Glomerular visceral epithelial cell (primary cell): Measurements from ENCODE around the gene DISP1.
"Not testable (repeated sequence)": the region's sequence is repeated elsewhere in the genome, so short reads cannot be mapped to it uniquely, and the experiment has no call there.

Experiments
- DNase-seq: peaks from one replicate; pipeline ENCODE4 v3.0.0-alpha.2; 2016; ENCODE audit errors: extremely low spot score

Gene DISP1

DNA sequence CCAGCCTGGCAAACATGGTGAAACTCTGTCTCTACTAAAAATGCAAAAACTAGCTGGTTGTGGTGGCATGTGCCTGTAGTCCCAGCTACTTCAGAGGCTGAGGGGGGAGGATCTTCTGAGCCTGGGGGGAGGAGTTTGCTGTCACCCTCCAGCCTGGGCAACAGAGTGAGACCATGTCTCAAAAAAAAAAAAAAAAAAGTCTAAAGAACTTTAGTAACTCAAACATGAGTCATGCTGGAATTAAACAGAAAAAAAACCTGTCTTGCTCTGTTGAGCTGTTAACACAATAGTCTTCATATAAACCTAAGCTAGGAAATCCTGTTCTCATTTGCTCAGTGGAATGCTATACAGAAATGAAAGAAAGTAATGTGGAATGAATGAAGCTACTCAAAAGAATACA is 16.7 kb upstream of the DISP1 start:
- peak; percentile 84 for DNase-seq

DNA sequence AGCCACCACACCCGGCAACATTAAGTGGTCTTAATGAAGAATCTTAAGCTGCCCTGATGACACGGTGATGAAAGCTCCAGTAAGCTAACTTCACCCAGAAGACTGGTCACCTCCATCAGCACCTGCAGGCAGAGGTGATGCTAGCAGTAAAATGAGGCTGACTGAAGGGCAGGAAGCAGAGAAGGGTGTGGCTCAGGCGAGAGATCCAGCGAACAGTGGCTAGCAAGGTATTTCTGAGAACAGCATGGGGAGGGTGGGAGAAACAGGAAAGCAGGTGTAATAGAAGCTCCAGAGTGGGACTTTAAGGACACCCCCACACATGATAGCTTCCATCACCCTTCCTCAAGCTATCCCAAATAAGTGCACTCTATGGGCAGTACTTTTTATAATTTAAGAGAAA is 15.9 kb upstream of the DISP1 start:
- DNase-seq = no peak

GRCh38 chr1:222801067-222801466 is 13.8 kb upstream of the DISP1 start:
- no peak for DNase-seq

DNA sequence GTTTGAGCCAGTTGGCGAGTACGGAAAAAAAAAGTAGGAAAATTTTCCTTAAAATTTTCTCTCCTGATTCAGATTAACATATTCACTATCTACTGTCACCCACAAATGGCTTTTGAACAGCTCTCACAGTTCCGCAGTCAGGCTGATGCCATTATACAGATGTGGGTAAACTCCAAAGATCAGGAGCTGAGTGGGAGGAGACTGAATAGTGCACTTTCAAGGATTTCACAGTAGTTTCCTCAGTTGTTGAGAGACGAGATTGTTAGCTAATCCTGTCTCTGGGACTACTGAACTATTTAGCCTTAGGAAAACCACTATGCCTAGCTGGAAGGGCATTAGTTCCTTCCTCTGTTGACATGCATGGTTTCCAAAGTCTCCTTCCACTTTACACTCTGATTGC is 3.2 kb upstream of the DISP1 start:
- DNase-seq = no peak

DNA sequence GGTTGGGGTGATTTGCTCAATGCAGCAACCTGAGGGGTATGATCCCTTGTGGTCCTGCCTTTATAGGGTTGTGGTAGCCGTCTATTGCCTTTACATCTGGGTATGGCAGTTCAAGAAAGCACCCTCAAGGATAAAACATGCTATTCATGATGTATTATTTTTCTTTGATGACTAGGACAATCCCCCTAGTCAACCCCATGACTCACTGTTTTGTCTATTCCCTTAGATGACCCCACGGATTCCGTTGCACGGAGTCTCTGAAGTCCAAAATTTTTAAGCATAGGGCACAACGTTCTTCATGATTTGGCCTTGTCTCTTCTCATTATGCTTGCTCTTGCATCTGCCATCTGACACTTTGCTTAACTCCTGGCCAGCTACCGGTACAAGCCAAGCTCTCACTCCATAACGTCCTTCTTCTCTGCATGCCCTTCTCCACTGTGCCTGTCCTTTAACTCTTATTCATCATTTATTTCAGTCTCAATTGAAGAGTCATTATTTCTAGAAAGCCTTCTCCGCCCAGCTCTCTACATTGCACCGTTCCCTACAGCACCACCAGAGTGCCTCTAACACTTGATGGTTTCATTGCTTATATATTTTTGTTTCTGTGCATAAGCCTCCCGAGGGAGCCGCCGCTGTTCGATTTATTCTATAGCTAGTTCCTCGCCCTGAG is 838 bp upstream of the DISP1 start:
- DNase-seq = peak; percentile 20

- DNase-seq = no peak
Observed at GRCh38 chr1:222815440-222815765, 564 bp downstream of the DISP1 start.

DNA sequence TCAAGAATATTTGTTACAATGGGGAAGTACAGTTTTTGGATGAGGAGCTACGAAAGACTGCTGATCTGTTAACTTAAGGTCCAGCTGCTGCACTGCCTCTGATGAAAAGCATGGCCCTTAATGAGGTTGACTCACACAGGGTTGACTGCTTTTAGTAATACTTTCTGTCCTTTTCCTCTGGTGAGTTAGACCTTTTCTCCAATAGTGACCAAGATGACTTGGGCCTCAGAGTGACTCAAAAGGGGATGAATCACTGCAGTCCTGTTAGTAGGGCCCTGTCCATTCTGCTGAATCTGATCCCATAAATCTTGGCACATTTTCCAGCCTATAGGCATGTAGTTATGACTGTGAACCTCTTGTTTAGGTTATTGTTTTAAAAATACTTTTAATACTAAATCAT is 2.7 kb downstream of the DISP1 start:
- peak; percentile 82 for DNase-seq

DNA sequence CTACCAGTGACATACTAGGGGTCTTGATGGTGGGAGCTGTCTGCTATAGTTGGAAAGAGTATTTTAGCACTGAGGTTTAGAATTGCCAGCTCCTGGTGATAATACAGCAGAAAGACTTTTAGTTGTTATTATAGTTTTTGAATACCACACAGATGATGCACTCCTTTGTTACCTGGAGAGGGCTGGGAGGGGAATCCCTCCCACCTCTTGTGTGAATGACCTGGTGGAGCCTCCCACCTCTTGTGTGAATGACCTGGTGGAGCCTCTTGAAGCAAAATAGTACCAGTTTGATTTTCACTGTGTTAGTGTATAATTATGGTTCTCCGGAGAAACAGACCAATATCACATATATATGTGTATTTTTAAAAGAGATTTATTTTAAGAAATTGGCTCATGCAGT is 3.3 kb downstream of the DISP1 start:
- DNase-seq = no peak

GRCh38 chr1:222820171-222820712 is 5.4 kb downstream of the DISP1 start:
- no peak for DNase-seq

- DNase-seq = no peak
Observed at GRCh38 chr1:222821239-222821638, 6.4 kb downstream of the DISP1 start.

DNA sequence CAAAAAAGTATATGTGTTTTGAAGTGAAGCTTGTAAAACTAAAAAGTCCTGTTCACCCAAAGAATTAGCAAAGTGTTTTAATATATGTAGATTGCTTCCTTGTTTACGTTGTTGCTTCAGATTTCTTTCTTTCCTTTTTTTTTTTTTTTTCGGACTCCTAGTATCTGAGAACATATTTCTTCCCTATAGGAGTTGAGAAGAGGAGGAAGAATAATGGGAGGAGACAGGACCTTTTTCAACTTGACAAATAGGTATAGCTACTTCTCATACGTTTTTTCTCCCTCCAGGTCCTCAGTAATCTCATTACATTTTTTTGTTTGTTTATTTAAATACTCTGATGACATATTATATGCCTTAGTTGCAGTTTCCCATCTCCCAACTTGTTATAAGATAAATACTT is 8.9 kb downstream of the DISP1 start:
- no peak for DNase-seq

GRCh38 chr1:222824641-222825040 is 9.8 kb downstream of the DISP1 start:
- no peak for DNase-seq

DNA sequence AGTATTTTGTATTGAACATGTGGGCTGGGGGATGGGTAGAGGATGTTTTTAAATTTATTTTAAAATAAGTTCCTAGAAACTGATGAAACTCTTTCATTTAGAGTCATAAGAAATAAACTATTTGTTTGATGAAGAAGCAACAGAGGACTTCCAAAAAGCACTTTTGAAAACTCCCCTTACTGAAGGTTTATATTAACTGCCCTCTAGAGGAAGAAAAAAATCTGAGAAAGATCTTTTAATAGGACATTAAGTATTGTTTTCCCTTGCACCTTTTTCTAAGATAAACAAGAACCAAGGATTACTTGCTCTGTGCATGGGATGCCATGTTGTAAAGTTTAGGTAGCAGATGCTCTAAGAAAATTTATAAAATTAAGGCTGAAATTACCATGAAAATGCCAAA is 14.1 kb downstream of the DISP1 start:
- DNase-seq = no peak

DNA sequence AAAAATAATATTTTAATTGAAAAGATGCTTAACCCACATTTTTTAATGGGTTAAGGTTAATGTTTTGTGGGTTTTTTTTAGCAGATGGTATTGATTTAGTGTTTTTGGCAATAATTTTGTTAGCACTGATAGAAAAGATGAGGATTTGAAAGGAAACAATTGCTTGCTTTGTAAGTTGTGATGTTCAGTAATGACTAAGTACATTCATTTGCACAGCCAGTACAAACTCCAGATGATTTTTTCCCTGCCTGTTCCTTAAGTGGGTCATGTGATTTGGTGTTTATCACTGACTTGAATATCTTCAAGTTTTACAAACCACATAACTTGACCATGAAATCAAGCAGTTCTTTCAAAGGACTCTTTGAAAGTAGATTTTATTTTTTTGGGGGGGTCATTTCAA is 15.0 kb downstream of the DISP1 start:
- DNase-seq = no peak

- no peak for DNase-seq
Observed at GRCh38 chr1:222833356-222833876, 18.6 kb downstream of the DISP1 start.

GRCh38 chr1:222843469-222844410 is 28.9 kb downstream of the DISP1 start:
- peak; percentile 69 for DNase-seq

DNA sequence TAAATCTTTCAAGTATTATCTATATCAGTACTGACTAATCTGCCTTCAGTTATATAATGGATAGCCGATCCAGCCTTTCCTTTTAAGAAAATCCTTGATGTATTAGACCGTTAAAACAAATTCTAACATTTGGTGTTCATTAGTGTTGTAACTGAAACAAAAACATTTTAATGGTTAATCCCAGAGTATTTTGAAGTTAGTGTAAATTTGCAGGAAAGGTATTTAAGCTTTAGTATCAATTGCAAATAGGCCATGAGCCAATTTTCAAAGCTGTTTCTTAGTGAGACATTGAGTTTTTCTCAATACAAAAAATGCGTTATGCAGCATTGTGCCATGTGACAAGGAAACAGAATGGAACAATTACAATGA is 29.6 kb downstream of the DISP1 start:
- no peak for DNase-seq

DNA sequence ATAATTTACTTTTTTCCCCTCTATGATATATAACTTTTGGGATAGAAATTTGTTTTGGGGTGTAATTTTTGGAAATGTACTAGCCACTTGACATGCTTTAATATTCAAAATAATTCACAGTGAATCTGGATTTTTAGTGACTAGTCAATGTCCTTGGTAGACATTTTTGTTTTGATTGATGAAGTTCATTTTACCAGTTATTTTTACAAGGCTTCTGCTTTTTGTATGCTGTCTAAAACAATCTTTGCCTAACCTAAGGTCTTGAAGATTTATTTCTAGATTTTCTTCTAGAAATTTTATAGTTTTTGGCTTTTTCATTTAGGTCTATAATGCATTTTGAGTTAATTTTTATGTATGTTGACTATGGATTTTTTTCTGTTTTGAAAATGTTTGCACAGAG is 30.9 kb downstream of the DISP1 start:
- DNase-seq = no peak

- not testable (repeated sequence) for DNase-seq
Observed at GRCh38 chr1:222850550-222850949, 35.7 kb downstream of the DISP1 start.

- DNase-seq = no peak
Observed at GRCh38 chr1:222852326-222852725, 37.5 kb downstream of the DISP1 start.

DNA sequence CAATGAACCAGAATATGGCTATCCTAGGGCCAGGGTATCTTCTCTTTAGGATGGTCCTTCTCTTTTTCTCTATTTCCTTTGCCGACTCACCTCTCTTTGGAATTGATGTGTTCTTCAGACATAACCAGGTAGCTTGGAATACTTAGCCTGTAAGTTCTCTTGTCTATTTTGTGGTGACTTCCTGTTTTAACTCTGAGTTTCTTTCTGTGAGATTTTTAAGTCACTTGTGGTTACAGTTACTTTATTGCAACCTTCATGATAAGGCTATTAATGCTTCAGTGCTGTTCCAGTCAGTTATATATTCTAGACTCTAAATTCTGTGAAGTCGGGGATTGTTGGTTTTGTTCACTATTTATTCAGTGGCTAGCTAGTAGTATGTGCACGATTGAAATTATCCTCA is 46.2 kb downstream of the DISP1 start:
- no peak for DNase-seq
